Stimulated activated CD8-positive, alpha-beta memory T cell treated with anti-CD3 and anti-CD28 coated beads, Interleukin-15, amount 100 ng/mL, for 4 hours (primary cell): Measurements from ENCODE around the gene ELL3.

Experiments used
- DNase-seq, 2 donors: peaks; one replicate each; pipeline ENCODE4 v3.0.0-alpha.2; 2020; ENCODE audit warnings: low read depth in 2 of 2

Gene ELL3

DNA sequence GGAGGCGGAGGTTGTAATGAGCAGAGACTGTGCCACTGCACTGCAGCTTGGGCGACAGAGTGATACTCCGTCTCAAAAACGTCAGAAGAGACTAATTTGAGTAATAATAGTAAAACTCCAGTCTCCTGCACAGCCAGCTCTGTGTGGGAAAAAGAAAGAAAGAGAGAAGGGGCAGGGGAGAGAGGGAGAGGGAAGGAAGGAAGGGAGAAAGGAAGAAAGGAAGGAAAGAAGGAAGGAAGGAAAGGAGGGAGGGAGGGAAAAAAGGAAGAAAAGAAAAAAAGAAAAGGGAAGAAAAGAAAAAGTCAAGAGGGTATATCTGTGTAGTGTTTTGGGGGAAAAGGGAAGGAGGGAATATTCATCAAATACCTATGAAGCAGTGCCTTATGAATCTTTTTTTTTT is 53.6 kb downstream of the ELL3 start:
- DNase-seq, result no peak
